Gastroesophageal sphincter (tissue), 3 donors: ENCODE measurements around the gene IL27RA.

Experiments
- CTCF ChIP-seq, 4 experiments: fragments of 200-600 bp in 2 of 4; fragments of 450-650 bp in 2 of 4; sonication (generic) in 1 of 4; IDR thresholded peaks; one replicate each; pipeline ENCODE4 v1.5.1; 2017 to 2019; ENCODE audit warnings: antibody characterized with exemption in 4 of 4, mild to moderate bottlenecking in 2 of 4, moderate library complexity in 2 of 4
- POLR2AphosphoS5 ChIP-seq: sonication (generic); formaldehyde crosslinking; IDR thresholded peaks from one replicate; pipeline ENCODE4 v1.6.1; 2017; ENCODE audit warnings: antibody characterized with exemption

GRCh38 chr19:14101003-14101545 lies 69.5 kb downstream of the IL27RA start:
- TF ChIP-seq CTCF (IDR thresholded peaks at IDR 0.05) (no peak), POLR2AphosphoS5 (no peak)
